ENCODE results near the gene SMAD7.

The SMAD7 gene

GRCh38 chr18:48902023-48902855 lies 48.5 kb downstream of the SMAD7 start:
- Histone ChIP-seq H3K4me1 (ENCODE audit: control insufficient read depth in 1 of 2, insufficient read depth in 2 of 2, low read length in 2 of 2) (peaks cover 12 to 17% of the 10 kb centered on the region in 2 donors), H3K9me3 (ENCODE audit: control insufficient read depth in 1 of 2, low read length in 2 of 2) (peaks cover 3 to 4% of the 10 kb centered on the region in 2 donors), H3K4me3 (ENCODE audit: low read depth in 1 of 2, low read length in 2 of 2) (no peak overlapping the region), H3K27ac (ENCODE audit: low read depth, low read length) (peak overlapping the region; percentile 26), H3K27me3 (ENCODE audit: control insufficient read depth in 1 of 2, insufficient read depth in 2 of 2, low read length in 2 of 2) (no peaks in the 10 kb centered on the region), H3K36me3 (ENCODE audit: control insufficient read depth in 1 of 2, insufficient read depth in 2 of 2, low read length in 2 of 2) (no peaks in the 10 kb centered on the region), H3K9ac (ENCODE audit: low read depth in 1 of 2, low read length in 2 of 2) (peak overlapping the region in 1 of 2 donors; percentile 30)

DNA sequence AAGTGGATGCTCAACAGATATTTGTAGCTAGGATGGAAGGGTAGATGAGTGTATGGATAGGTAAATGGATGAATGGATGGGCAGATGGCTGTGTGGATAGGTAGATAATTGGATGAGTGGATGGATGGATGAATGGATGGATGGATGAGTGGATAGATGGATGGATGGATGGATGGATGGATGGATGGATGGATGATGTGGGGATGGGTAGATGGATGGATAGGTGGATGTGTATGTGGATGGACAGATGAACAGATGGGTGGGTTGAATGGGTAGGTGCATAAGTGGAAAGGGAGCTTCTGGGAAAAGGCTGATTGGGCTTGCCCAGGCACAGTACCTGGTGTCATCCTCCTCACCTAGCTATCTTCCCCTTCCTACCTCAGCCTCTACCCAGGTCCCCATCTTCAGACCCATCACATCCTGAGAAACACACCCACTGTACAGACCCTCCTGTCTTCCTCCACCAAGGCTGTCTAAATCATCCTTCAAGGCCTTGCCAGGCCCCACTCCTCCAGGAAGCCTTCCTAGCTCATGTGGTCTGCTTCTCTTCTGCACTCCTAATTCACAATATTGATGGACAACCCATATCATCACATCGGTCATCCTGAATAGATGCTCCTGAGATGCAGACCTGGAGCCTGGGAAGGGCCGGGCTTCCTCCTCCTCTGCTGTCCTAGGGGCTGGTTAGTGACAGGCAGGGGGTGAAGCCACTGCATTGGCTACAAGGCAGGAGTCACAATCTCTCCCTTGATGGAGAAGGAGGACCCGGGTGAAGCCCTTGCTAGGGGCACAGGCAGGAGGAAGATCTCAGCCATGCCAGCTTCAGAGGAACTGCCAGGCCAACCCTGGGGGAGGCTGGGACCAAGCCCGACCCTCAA lies 49.4 kb downstream of the SMAD7 start:
- H3K9me3 ChIP-seq (ENCODE audit: control insufficient read depth in 1 of 2, low read length in 2 of 2): peaks cover 3 to 4% of the 10 kb centered on the region in 2 donors
- H3K27ac ChIP-seq (ENCODE audit: low read depth, low read length): no peak overlapping the region
- peak overlapping the region in 1 of 2 donors; percentile 30 for H3K9ac ChIP-seq (ENCODE audit: low read depth in 1 of 2, low read length in 2 of 2)
- H3K4me1 ChIP-seq (ENCODE audit: control insufficient read depth in 1 of 2, insufficient read depth in 2 of 2, low read length in 2 of 2): peaks cover 12 to 19% of the 10 kb centered on the region in 2 donors
- no peak overlapping the region for H3K4me3 ChIP-seq (ENCODE audit: low read depth in 1 of 2, low read length in 2 of 2)
- no peaks in the 10 kb centered on the region for H3K36me3 ChIP-seq (ENCODE audit: control insufficient read depth in 1 of 2, insufficient read depth in 2 of 2, low read length in 2 of 2)
- no peaks in the 10 kb centered on the region for H3K27me3 ChIP-seq (ENCODE audit: control insufficient read depth in 1 of 2, insufficient read depth in 2 of 2, low read length in 2 of 2)

DNA sequence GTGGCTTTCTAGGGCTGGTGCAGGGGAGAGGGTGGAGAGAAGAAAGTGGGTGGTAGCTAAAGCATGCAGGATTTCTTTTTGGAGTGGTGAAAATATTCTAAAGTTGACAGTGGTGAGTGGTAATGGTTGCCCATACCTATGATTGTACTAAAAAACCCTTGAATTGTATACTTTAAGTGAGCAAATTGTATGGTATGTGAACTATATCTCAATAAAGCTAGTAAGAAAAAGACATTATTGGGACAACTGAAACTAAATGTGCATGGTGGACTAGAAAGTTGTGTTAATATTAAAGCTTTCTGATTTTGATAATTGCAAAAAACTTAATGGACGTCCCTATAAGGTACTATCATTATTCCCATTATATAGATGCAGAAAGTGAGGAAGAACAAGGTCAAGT lies 50.3 kb downstream of the SMAD7 start:
- peaks cover 12 to 19% of the 10 kb centered on the region in 2 donors for H3K4me1 ChIP-seq (ENCODE audit: control insufficient read depth in 1 of 2, insufficient read depth in 2 of 2, low read length in 2 of 2)
- no peak overlapping the region for H3K9ac ChIP-seq (ENCODE audit: low read depth in 1 of 2, low read length in 2 of 2)
- H3K27ac ChIP-seq (ENCODE audit: low read depth, low read length): no peak overlapping the region
- peaks cover 3 to 4% of the 10 kb centered on the region in 2 donors for H3K9me3 ChIP-seq (ENCODE audit: control insufficient read depth in 1 of 2, low read length in 2 of 2)
- no peaks in the 10 kb centered on the region for H3K27me3 ChIP-seq (ENCODE audit: control insufficient read depth in 1 of 2, insufficient read depth in 2 of 2, low read length in 2 of 2)
- no peaks in the 10 kb centered on the region for H3K36me3 ChIP-seq (ENCODE audit: control insufficient read depth in 1 of 2, insufficient read depth in 2 of 2, low read length in 2 of 2)
- H3K4me3 ChIP-seq (ENCODE audit: low read depth in 1 of 2, low read length in 2 of 2): no peak overlapping the region

GRCh38 chr18:48899558-48900174 lies 51.1 kb downstream of the SMAD7 start:
- H3K27me3 ChIP-seq (ENCODE audit: control insufficient read depth in 1 of 2, insufficient read depth in 2 of 2, low read length in 2 of 2): no peaks in the 10 kb centered on the region
- no peaks in the 10 kb centered on the region for H3K36me3 ChIP-seq (ENCODE audit: control insufficient read depth in 1 of 2, insufficient read depth in 2 of 2, low read length in 2 of 2)
- H3K9ac ChIP-seq (ENCODE audit: low read depth in 1 of 2, low read length in 2 of 2): no peak overlapping the region
- no peak overlapping the region for H3K27ac ChIP-seq (ENCODE audit: low read depth, low read length)
- H3K4me1 ChIP-seq (ENCODE audit: control insufficient read depth in 1 of 2, insufficient read depth in 2 of 2, low read length in 2 of 2): peaks cover 12 to 19% of the 10 kb centered on the region in 2 donors
- no peak overlapping the region for H3K4me3 ChIP-seq (ENCODE audit: low read depth in 1 of 2, low read length in 2 of 2)
- peaks cover 0 to 1% of the 10 kb centered on the region in 2 donors for H3K9me3 ChIP-seq (ENCODE audit: control insufficient read depth in 1 of 2, low read length in 2 of 2)

GRCh38 chr18:48898521-48898920 lies 52.2 kb downstream of the SMAD7 start:
- H3K9me3 ChIP-seq (ENCODE audit: control insufficient read depth in 1 of 2, low read length in 2 of 2): no peaks in the 10 kb centered on the region

GRCh38 chr18:48897531-48897930 lies 53.2 kb downstream of the SMAD7 start:
- no peak overlapping the region for H3K4me3 ChIP-seq (ENCODE audit: low read depth in 1 of 2, low read length in 2 of 2)
- H3K27ac ChIP-seq (ENCODE audit: low read depth, low read length): no peak overlapping the region
- H3K9ac ChIP-seq (ENCODE audit: low read depth in 1 of 2, low read length in 2 of 2): no peak overlapping the region
- peaks cover 21 to 27% of the 10 kb centered on the region in 2 donors for H3K4me1 ChIP-seq (ENCODE audit: control insufficient read depth in 1 of 2, insufficient read depth in 2 of 2, low read length in 2 of 2)
- H3K36me3 ChIP-seq (ENCODE audit: control insufficient read depth in 1 of 2, insufficient read depth in 2 of 2, low read length in 2 of 2): no peaks in the 10 kb centered on the region
- no peaks in the 10 kb centered on the region for H3K27me3 ChIP-seq (ENCODE audit: control insufficient read depth in 1 of 2, insufficient read depth in 2 of 2, low read length in 2 of 2)
- no peaks in the 10 kb centered on the region for H3K9me3 ChIP-seq (ENCODE audit: control insufficient read depth in 1 of 2, low read length in 2 of 2)

More at GRCh38 chr18:48898521-48898920, 52.2 kb downstream of the SMAD7 start:
- no peaks in the 10 kb centered on the region for H3K36me3 ChIP-seq (ENCODE audit: control insufficient read depth in 1 of 2, insufficient read depth in 2 of 2, low read length in 2 of 2)
- H3K4me3 ChIP-seq (ENCODE audit: low read depth in 1 of 2, low read length in 2 of 2): no peak overlapping the region
- peaks cover 18 to 25% of the 10 kb centered on the region in 2 donors for H3K4me1 ChIP-seq (ENCODE audit: control insufficient read depth in 1 of 2, insufficient read depth in 2 of 2, low read length in 2 of 2)
- H3K27me3 ChIP-seq (ENCODE audit: control insufficient read depth in 1 of 2, insufficient read depth in 2 of 2, low read length in 2 of 2): no peaks in the 10 kb centered on the region
- H3K27ac ChIP-seq (ENCODE audit: low read depth, low read length): no peak overlapping the region
- H3K9ac ChIP-seq (ENCODE audit: low read depth in 1 of 2, low read length in 2 of 2): no peak overlapping the region

GRCh38 chr18:48896875-48897511 lies 53.8 kb downstream of the SMAD7 start:
- Histone ChIP-seq H3K9me3 (ENCODE audit: control insufficient read depth in 1 of 2, low read length in 2 of 2) (no peaks in the 10 kb centered on the region), H3K4me3 (ENCODE audit: low read depth in 1 of 2, low read length in 2 of 2) (no peak overlapping the region), H3K36me3 (ENCODE audit: control insufficient read depth in 1 of 2, insufficient read depth in 2 of 2, low read length in 2 of 2) (no peaks in the 10 kb centered on the region), H3K27ac (ENCODE audit: low read depth, low read length) (no peak overlapping the region), H3K4me1 (ENCODE audit: control insufficient read depth in 1 of 2, insufficient read depth in 2 of 2, low read length in 2 of 2) (peaks cover 16 to 22% of the 10 kb centered on the region in 2 donors), H3K27me3 (ENCODE audit: control insufficient read depth in 1 of 2, insufficient read depth in 2 of 2, low read length in 2 of 2) (no peaks in the 10 kb centered on the region), H3K9ac (ENCODE audit: low read depth in 1 of 2, low read length in 2 of 2) (no peak overlapping the region)

- no peak overlapping the region for H3K9ac ChIP-seq (ENCODE audit: low read depth in 1 of 2, low read length in 2 of 2)
Measured at GRCh38 chr18:48896326-48896874, 54.4 kb downstream of the SMAD7 start.

GRCh38 chr18:48894799-48895346 lies 55.9 kb downstream of the SMAD7 start:
- no peaks in the 10 kb centered on the region for H3K36me3 ChIP-seq (ENCODE audit: control insufficient read depth in 1 of 2, insufficient read depth in 2 of 2, low read length in 2 of 2)
- no peaks in the 10 kb centered on the region for H3K27me3 ChIP-seq (ENCODE audit: control insufficient read depth in 1 of 2, insufficient read depth in 2 of 2, low read length in 2 of 2)
- no peak overlapping the region for H3K27ac ChIP-seq (ENCODE audit: low read depth, low read length)
- no peak overlapping the region for H3K9ac ChIP-seq (ENCODE audit: low read depth in 1 of 2, low read length in 2 of 2)
- no peaks in the 10 kb centered on the region for H3K9me3 ChIP-seq (ENCODE audit: control insufficient read depth in 1 of 2, low read length in 2 of 2)
- peaks cover 10 to 17% of the 10 kb centered on the region in 2 donors for H3K4me1 ChIP-seq (ENCODE audit: control insufficient read depth in 1 of 2, insufficient read depth in 2 of 2, low read length in 2 of 2)
- H3K4me3 ChIP-seq (ENCODE audit: low read depth in 1 of 2, low read length in 2 of 2): no peak overlapping the region

More at GRCh38 chr18:48896326-48896874, 54.4 kb downstream of the SMAD7 start:
- Histone ChIP-seq H3K9me3 (ENCODE audit: control insufficient read depth in 1 of 2, low read length in 2 of 2) (no peaks in the 10 kb centered on the region), H3K4me3 (ENCODE audit: low read depth in 1 of 2, low read length in 2 of 2) (no peak overlapping the region), H3K36me3 (ENCODE audit: control insufficient read depth in 1 of 2, insufficient read depth in 2 of 2, low read length in 2 of 2) (no peaks in the 10 kb centered on the region), H3K27ac (ENCODE audit: low read depth, low read length) (no peak overlapping the region), H3K27me3 (ENCODE audit: control insufficient read depth in 1 of 2, insufficient read depth in 2 of 2, low read length in 2 of 2) (no peaks in the 10 kb centered on the region), H3K4me1 (ENCODE audit: control insufficient read depth in 1 of 2, insufficient read depth in 2 of 2, low read length in 2 of 2) (peaks cover 10 to 17% of the 10 kb centered on the region in 2 donors)
